Myocyte (in vitro differentiated cells): Measurements from ENCODE around the gene ADAMTS17. TPM values are rescaled to one million over a fixed set of nuclear protein-coding genes. Genes with fewer than 3 reads are reported as not detected.
"Not testable (repeated sequence)": the region's sequence is repeated elsewhere in the genome, so short reads cannot be mapped to it uniquely, and the experiment has no call there.

ENCODE experiments used
- DNase-seq: peaks from one replicate; pipeline ENCODE4 v3.0.0-alpha.2; 2012; ENCODE audit warnings: low read depth
- total RNA-seq: library from RNA; depleted of rRNA; stranded (reverse); fragments of >200 nt; gene quantifications from 2 replicates; pipeline ENCODE4 v1.2.3, GENCODE V29; 2014

ADAMTS17 gene
- total RNA-seq, 1 donor from 2014 or later: 0.43 TPM

DNA sequence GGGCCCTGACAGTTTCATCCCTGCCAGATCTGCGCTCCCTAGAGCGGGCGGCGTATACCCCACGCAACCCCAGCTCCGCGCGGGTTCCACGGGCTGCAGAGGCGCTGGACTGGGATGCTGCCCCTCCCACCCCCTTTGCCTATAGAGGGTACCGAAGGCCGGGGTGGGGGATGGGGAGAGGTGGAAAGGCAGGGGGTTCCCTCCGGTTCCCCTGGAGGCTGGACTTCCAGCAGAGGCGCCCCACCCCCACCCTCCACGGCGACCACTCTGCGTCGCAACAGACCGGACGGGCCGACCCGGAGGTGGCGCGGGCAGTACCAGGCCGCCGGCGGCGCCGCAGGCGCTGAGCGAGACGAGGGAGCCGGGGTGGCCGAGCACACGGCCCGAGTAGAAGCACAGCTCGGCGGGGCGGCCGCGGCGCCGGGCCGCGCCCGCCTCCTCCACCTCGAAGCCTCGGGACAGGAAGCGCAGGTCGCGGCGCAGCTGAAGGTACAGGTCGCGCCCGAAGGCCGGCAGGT, 995 bp downstream of the ADAMTS17 start:
- DNase-seq: no peak

DNA sequence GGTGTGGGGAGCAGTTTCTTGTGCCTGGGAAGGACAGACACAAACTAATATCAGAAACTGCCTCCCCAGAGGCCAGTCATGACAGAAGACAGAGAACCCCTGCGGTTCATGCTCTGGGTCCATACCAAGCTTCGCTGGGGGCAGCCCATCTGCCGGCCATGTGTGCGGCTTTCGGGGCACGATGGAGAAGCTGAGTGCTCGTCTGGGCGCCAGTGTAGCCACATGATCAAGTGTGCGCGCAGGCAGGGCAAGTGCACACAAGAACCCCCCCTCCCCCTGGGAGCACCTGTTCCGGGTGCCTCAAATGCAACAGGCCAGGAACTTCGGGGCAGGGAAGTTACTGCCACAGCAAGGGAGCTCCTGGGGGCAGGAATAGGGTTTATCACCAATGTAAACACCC, 1.8 kb downstream of the ADAMTS17 start:
- no peak for DNase-seq

DNA sequence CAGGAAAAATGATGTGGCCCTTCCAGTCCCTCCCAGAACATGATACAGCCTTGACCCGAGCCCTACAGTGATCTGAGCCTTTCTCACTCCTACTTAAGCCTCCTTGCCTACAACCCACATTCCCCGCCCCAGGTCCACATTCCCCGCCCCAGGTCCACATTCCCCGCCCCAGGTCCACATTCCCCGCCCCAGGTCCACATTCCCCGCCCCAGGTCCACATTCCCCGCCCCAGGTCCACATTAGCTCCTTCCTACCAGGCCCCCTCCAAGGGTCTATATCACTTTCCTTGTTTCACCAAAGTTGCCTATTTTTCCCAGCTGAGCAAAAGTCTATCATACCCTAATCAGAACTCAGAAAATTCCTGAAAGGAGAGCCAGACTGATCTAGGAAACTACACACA, 2.3 kb downstream of the ADAMTS17 start:
- DNase-seq: not testable (repeated sequence)

DNA sequence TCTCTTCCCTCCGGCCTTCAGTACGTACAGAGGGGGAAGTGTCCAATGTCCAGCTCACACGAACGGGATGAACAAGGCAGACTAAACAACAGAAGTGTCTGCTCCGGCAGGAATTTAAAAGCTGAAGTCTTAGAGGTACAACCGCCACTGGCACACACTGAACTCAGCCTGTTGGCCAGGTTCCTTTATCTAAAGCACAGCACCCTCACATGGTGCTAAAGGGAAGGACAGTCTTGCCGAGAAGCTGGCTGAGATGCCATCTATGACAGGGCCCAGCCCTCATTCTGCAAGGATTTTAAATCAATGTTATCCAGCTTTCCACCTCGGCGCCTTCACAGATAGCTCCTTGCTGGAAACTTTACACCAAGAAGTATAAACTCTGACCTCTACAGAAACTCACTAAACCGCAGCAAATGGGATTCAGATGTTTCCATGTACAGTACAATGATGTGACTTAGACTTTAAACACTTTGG, 2.8 kb downstream of the ADAMTS17 start:
- peak; percentile 5 for DNase-seq

DNA sequence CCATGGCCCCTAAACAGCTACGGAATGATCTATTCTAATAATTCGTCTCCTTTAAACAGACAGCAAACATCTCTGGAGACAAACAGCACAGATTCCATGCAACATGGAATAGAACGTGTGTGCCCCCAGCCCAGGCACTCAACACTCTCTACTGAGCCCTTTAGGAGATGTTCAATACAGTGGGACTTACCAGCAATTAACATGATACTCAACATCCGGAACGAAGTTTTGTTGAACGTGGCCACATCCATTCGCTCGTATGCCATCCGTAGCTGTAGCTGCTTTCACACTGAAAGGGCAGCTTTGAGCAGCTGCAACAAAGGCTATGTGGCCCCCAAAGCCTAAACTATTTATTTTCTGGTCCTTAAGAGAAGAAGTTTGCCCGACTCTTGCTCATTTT, 3.5 kb downstream of the ADAMTS17 start:
- DNase-seq: no peak

DNA sequence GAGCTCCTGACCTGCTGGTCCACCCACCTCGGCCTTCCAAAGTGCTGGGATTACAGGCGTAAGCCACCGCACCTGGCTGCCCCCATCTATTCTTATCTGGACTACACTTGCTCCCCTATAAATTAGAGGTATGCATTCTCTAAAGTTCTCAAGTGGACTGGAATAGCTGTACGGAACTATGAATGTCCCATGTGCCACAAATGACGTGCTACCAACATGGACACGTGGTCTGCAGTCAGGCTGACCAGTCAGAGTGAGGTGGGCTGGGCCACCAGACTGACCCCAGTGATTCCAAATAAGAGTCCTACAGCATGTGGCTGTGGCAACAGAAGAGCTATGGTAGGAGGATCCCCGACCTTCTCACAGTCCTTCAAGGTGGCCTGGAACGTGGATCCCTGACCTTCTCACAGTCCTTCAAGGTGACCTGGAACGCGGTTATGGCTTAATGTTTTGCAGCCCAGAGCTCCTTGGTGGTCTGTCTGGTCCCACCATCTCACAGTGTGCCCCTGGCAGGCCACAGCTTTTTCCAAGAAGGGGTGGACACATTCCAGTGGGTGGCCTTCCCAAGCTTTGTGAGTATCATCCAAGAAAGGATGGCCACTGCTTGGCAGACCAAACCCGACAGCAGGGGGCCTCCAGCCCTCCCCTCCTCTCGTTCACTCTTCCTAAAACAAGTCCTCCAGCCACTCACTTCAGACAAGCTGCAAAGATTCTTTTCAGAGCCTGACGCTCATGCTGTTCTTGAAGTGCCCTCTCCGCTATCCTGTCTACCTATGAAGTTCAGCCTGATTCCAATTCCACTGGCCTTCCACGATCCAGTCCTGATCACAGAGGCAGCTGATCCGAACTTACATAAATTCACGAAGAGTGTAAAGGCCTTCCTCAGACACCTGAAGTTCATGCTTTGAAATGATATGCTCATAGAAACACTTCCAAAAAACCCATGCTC, 4.4 kb downstream of the ADAMTS17 start:
- DNase-seq: no peak

DNA sequence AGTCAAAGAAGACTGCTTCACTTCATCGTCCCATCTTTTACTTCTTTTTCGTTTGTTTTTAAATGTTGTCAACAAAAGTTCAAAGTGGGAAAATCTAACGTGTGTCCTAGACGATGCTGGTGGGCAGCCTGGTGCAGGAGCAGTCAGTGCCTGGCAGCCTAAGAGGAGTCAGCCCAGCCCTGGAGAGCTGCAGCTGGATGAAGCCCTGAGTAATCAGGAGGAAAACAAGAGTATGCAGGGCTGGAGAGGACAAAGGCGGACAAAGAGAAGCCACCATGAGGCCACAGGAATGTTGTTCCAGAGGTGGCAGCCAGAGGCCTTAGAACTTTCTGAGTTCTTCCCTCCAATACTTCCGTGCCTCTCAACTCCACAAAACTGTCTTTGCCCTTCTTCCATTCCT, 5.7 kb downstream of the ADAMTS17 start:
- DNase-seq: no peak

DNA sequence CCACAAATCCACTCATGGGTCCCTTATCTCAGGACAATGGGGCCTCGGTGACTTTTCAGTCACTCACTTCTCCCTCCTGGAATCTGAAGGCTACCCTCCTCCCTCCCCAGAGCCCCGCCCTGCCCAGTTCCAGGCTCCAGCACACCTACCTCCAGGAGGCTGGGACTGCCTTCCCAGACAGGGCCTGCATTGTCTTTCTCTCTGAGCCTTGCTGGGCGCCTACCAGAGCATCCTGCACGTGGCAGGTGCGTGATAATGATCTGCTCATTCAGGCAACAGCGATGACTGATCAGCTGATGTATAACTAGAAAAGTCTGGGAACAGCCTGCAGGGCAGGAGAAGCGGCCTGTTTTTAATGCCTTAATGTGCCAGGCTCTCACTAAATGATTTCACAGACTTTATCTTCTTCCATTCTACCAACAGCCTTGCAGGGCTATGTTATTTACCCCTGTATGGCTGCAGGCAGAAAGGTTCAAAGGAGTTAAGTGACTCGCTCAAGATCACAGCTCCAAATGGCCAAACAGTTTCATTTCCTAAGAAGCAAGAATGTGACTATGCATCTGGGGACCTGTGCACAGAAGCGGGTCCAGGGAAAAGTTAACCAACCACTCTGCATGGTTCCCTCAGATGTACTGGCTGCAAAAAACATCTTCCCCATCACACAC, 6.3 kb downstream of the ADAMTS17 start:
- no peak for DNase-seq

DNA sequence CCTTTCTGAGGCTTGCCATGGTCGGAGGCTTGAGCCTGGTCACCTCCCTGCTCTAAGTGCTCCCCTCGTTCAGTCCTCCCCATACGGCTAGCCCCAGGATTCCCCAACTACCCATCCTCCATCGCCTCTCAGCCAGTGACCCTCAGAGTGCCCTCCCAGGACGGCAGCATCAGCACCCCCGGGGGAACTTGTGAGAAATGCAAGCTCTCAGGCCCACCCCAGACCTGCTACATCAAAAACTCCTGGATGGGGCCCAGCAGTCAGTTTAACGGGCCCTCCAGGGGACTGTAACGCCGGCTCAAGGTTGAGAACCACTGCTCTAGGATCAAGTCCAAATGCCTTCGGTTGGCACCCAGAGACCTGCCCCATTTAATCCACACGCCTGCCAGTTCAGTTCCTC, 6.9 kb downstream of the ADAMTS17 start:
- DNase-seq: no peak

DNA sequence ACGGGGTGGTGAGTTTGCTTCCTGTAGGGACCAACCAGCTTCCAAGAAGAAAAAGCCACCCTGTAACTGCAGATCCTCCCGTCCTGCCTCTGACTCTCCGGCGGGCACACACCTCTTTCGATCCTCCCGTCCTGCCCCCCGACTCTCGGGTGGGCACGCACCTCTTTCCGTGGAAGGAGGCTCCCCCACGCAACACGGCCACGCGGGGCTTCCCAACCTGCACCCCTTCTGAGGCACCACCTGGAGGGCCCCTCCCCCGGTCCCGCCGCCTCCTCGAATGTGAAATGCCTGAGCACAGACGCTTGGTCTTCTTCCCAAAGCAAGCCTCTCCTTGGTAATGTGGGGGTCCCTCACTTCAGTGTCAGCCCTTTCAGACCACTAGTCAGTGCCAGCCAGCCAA, 7.3 kb downstream of the ADAMTS17 start:
- DNase-seq: no peak

DNA sequence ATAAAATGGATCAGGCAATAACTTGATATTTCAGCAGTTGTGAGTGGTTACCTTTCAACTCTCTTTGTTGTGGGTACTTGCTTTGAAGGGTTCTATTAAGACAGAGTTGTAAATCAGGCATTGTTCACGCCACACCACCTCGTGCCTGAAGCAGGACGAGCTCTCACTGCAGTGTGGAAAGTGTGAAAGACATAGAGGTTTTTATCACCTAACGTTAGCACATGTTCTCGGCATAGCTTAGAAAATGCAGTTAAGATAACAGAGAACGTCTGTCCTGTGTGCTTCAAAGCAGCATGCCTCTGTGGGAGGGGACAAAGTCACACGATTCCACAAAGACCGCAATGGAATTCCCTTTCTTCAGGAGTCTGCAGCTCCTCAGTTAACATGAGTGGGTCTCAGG, 7.8 kb downstream of the ADAMTS17 start:
- DNase-seq: no peak

DNA sequence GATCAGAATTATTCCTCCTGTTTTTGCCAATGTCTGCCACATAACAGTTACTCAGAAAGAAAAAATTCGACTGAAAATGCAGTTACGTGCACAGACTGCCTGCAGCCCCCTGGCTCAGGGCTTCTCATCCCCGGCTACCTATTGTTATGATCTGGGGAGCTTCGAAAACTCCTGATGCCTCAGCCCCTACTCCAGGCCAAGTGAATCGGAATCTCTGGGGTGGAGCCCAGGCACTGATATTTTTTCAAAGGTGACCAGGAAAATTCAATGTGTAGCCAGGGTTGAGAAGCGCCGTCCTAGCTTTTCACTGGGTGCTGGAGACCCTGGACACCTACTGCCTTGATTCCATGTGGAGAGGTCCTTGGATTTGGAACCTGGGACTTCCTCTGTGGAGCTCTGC, 8.5 kb downstream of the ADAMTS17 start:
- DNase-seq: no peak

DNA sequence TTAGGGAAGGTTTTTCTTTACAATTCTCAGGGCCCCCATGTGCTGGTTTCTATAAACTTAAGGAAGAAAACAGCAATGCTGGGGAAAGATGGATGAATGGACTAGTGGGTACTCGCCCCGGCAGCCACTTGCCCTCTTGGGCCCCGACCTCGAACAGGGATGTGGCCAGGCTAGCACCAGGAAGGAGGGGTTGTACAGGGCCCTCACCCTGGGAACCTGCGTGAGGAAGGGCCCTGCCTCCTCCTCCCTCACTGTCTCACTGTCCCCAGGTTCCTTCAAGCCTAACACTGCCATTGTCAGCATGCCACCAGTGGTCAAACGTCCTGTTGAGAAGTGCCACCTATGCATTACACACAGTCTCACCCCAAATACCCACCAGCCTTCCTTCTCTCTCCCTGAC, 9.1 kb downstream of the ADAMTS17 start:
- DNase-seq: no peak

DNA sequence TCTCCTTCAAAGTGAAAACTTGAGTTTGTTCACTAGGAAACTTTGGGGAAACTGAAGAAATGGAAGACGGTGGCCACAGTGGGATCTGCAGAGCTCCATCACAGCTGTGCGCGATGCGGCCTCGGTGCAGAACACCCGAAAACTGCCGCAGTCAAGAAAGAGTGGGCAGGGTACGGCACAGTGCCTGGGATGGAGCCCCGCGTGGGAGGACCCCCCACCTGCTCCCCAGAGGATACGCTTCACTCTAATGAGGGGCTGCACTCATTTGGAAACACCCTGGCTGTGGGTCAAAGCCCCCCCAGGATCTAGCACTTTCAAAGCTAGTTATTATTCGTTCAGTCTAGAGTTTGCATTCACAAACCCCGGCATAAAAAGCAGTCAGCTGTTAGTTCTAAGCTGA, 9.5 kb downstream of the ADAMTS17 start:
- DNase-seq: no peak

DNA sequence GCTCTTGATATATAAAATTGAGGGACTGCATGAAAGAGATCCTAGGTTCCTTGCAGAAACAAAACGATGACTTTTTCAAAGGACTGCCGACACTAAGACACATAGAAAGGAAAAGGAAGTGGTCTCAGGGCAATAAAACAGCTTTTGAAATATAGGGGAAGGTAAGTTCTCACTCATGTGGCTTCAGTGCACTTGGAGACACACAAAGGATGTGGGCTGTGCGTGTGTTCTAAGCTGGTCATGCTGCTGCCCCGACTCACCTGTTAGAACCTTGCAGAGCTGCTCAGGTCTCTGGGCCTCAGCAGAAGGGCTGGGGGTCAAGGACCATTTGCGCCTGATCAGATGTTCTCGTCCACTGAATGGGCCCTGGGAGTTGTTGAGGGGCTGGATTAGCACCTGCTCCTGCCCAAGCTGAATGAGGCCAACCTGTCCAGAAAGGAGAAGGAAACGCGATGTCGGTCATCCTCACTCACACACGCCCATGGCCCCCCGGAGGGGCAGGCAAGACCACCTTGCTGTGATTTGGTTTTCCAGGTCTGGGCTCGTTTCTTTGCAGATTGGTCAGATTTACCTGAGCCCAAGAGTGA, 11.1 kb downstream of the ADAMTS17 start:
- DNase-seq: no peak

DNA sequence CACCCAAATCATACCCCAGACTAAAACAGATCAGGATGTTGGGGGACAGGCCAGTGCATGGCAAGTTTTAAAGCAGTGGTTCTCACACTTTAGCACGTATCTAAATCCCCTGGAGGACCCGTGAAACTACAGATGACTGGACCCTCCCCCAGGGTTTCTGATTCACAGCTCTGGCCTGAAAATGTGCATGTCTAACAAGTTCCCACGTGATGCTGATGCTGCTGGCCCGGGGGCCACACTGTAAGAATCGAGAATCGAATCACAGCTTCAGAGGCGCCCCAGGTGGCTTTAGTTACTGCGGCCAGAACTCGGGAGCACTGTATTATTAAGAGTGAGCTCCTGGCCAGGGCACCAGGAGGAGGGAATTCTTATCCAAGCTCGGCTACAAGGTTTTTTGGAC, 11.6 kb downstream of the ADAMTS17 start:
- DNase-seq: no peak

DNA sequence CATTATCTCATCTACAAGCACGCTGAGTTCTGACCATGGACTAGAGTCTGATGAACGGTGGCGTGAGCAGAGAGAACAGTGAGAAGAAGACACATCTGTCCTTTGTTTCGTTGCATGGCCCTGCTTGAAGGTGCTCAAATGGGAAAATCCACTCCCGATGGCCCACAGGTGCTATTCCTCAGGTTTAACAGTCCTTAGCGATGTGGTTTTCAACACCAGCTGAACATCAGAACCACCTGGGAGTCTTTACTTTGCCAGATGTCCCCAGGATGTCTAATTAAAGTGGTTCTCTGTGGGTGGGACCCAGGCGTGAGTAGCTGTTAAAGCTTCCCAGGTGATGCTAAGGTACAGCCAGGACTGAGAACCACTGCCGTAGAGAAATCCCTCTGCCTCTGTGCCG, 13.0 kb downstream of the ADAMTS17 start:
- DNase-seq: no peak

DNA sequence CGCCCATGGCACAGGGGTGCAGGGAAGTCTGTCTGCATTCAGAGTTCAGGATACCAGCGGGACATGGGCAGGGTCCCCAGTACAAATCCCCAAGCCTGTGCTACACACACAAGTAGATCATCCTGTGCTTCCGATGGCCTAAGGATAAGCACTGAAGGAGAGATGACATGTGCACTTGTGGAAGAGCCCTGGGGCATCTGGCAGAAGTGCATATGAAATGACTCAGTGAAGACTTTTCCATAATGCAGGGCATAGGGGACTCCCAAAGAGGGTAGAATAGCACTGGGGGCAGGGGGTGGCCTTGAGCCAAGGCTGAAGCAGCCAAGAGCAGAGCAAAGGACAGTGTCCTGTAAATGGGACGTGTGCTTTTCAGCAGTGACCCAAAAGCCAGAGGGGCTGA, 22.9 kb downstream of the ADAMTS17 start:
- DNase-seq: no peak

DNA sequence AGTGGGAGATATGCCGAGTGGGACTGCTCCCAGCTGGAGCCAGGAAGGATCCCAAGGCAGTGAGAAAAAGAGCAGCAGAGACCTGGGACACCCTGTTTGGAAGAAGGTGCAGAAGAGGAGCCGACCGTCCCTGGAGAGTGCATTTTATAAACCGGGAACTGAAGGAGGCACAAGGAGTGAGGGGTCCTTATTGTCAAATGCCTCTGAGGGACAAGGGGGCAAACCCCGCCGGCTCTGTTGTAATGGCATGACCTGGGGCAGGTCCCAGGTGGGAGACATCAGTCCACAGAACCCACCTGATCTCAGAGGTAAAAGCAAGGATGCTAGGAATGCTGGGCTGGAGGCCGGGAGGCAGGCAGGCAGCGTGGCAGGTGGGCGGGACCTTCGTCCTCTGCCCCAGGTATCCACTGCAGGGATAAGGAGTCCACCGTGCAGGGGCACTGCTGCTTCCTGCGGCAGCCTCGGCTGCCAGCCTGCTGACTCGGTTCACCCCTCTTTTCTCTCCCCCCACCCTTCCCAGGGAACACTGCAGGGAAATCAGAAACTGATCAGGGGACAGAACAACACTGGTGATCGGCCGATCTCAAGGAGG, 26.9 kb downstream of the ADAMTS17 start:
- no peak for DNase-seq

DNA sequence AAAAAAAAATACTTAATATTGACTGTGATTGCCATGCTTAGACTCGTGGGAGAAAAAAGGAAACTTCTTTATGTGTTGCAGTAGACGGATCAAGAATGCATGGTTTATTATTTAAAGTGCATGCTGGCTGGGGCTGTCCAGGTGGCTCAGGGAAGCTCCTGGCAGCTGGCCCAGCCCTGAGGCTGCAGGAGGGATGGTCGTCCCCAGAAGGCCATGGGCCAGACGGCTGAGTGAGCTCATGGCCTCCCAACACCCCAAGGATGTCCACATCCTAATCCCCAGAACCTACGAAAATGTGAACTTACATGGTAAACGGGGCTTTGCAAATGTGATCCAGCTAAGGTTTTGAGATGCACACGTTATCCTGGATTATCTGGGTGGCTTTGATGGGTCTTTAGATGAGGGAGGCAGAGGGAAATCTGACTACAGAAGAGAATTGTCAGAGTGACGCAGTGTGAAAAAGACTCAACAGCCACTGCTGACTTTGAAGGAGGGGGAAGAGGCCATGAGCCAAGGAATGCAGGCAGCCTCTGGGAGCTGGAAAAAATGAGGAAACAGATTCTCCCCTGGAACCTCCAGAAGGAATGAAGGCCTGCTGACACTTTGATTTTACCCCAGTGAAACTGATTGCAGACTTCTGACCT, 29.8 kb downstream of the ADAMTS17 start:
- no peak for DNase-seq

DNA sequence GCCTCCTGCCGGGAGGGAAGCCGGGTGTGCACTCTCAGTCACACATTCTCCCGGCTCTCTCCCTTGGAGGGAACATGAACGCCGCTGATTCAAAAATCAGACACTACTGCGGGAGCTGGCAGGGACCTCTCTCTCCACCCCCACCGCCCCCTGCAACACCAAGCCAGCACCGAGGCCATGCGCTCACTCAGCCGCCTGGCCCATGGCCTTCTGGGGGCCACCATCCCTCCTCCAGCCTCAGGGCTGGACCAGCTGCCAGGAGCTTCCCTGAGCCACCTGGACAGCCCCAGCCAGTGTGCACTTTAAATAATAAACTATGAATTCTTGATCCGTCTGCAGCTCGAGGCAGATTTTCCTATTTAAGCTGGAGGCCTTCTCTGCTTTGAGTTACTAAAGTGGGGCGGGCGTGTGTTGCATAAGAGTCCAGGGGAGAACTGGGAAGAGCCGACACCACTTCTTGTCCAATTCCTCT, 30.6 kb downstream of the ADAMTS17 start:
- no peak for DNase-seq
